Measurements from ENCODE around the gene GJA8. TPM values are rescaled to one million over a fixed set of nuclear protein-coding genes. Genes with fewer than 3 reads are reported as not detected.
"Not testable (repeated sequence)": the region's sequence is repeated elsewhere in the genome, so short reads cannot be mapped to it uniquely, and the experiment has no call there.

Gene GJA8
- total RNA-seq: not detected

- H3K4me1 ChIP-seq: no peaks in the 10 kb centered on the region
- no peaks in the 10 kb centered on the region for H3K9me3 ChIP-seq
- no peak within 1 kb of the TSS for H3K4me3 ChIP-seq
- H3K27me3 ChIP-seq: no peaks in the 10 kb centered on the region
- TF ChIP-seq POLR2AphosphoS5 (IDR thresholded peaks at IDR 0.05) (no peak), EP300 (IDR thresholded peaks at IDR 0.05) (no peak), CTCF (IDR thresholded peaks at IDR 0.05) (no peak), POLR2A (IDR thresholded peaks at IDR 0.05) (no peak)
- 83% methylated on average over 7 of the region's 7 CpGs for WGBS
- no peak within 1 kb of the TSS for H3K27ac ChIP-seq
- no peak for DNase-seq (ENCODE audit: low spot score in 2 of 2)
- H3K36me3 ChIP-seq: no peaks in the 10 kb centered on the region
Observed at GRCh38 chr1:147902253-147902845, at the start of gene GJA8. Gene GJA8 (plus strand): TSS chr1:147902795. CDS start chr1:147907956, 5,161 bp downstream.

- TF ChIP-seq CTCF (IDR thresholded peaks at IDR 0.05): no peak
- TF ChIP-seq EP300 (IDR thresholded peaks at IDR 0.05): no peak
- no peak for TF ChIP-seq POLR2A (IDR thresholded peaks at IDR 0.05)
- TF ChIP-seq POLR2AphosphoS5 (IDR thresholded peaks at IDR 0.05): no peak
- no peaks in the 10 kb centered on the region for H3K36me3 ChIP-seq
- no peak for DNase-seq (ENCODE audit: low spot score in 2 of 2)
- no peaks in the 10 kb centered on the region for H3K9me3 ChIP-seq
- H3K4me1 ChIP-seq: no peaks in the 10 kb centered on the region
- H3K27ac ChIP-seq: no peak overlapping the region
- whole genome bisulfite sequencing: 34% methylated on average over 3 of the region's 3 CpGs
- no peak overlapping the region for H3K4me3 ChIP-seq
- peaks cover 9% of the 10 kb centered on the region for H3K27me3 ChIP-seq
Observed at GRCh38 chr1:147853391-147853790, 49.2 kb upstream of the GJA8 start.

- H3K9me3 ChIP-seq; H3K4me1 ChIP-seq; H3K27ac ChIP-seq; H3K4me3 ChIP-seq; H3K36me3 ChIP-seq; H3K27me3 ChIP-seq; DNase-seq (ENCODE audit: low spot score in 2 of 2): not testable (repeated sequence)
- WGBS: 69% methylated on average over 4 of the region's 4 CpGs
Observed at GRCh38 chr1:147854989-147855388, 47.6 kb upstream of the GJA8 start.

- H3K27ac ChIP-seq; H3K9me3 ChIP-seq; H3K4me3 ChIP-seq; H3K27me3 ChIP-seq; DNase-seq (ENCODE audit: low spot score in 2 of 2); H3K36me3 ChIP-seq; H3K4me1 ChIP-seq: not testable (repeated sequence)
- WGBS: 83% methylated on average over 3 of the region's 3 CpGs
Observed at GRCh38 chr1:147855996-147856395, 46.6 kb upstream of the GJA8 start.

GRCh38 chr1:147867204-147867603 lies 35.4 kb upstream of the GJA8 start:
- not testable (repeated sequence) for H3K4me3 ChIP-seq; H3K4me1 ChIP-seq; H3K9me3 ChIP-seq; H3K27me3 ChIP-seq; H3K36me3 ChIP-seq; DNase-seq (ENCODE audit: low spot score in 2 of 2); H3K27ac ChIP-seq
- 92% methylated on average over 4 of the region's 4 CpGs for WGBS

GRCh38 chr1:147878022-147878421 lies 24.6 kb upstream of the GJA8 start:
- WGBS: 62% methylated on average over 4 of the region's 4 CpGs
- Histone ChIP-seq H3K27ac (no peak overlapping the region), H3K9me3 (peaks cover 6% of the 10 kb centered on the region), H3K4me1 (no peaks in the 10 kb centered on the region), H3K4me3 (no peak overlapping the region), H3K36me3 (no peaks in the 10 kb centered on the region), H3K27me3 (no peaks in the 10 kb centered on the region)
- TF ChIP-seq POLR2AphosphoS5 (IDR thresholded peaks at IDR 0.05): no peak
- no peak for TF ChIP-seq CTCF (IDR thresholded peaks at IDR 0.05)
- no peak for TF ChIP-seq EP300 (IDR thresholded peaks at IDR 0.05)
- TF ChIP-seq POLR2A (IDR thresholded peaks at IDR 0.05): no peak
- no peak for DNase-seq (ENCODE audit: low spot score in 2 of 2)

GRCh38 chr1:147879911-147880310 lies 22.7 kb upstream of the GJA8 start:
- H3K36me3 ChIP-seq: no peaks in the 10 kb centered on the region
- DNase-seq (ENCODE audit: low spot score in 2 of 2): no peak

More at GRCh38 chr1:147879911-147880310, 22.7 kb upstream of the GJA8 start:
- Histone ChIP-seq H3K9me3 (peaks cover 6% of the 10 kb centered on the region), H3K4me1 (no peaks in the 10 kb centered on the region), H3K4me3 (no peak overlapping the region), H3K27ac (no peak overlapping the region), H3K27me3 (no peaks in the 10 kb centered on the region)
- TF ChIP-seq CTCF (IDR thresholded peaks at IDR 0.05): no peak
- no peak for TF ChIP-seq POLR2AphosphoS5 (IDR thresholded peaks at IDR 0.05)
- TF ChIP-seq EP300 (IDR thresholded peaks at IDR 0.05): no peak
- no peak for TF ChIP-seq POLR2A (IDR thresholded peaks at IDR 0.05)
